Measurements from ENCODE around the gene FKTN.

The FKTN gene

GRCh38 chr9:105557804-105558610, at the start of gene FKTN:
Gene FKTN (plus strand): TSS chr9:105558131. CDS start chr9:105575033, 16,902 bp downstream.
- H3F3A ChIP-seq (ENCODE audit: insufficient read depth, low read length), result peaks cover 3% of the 10 kb centered on the region
- no peaks in the 10 kb centered on the region for H4K20me1 ChIP-seq (ENCODE audit: insufficient read depth, low read length)
- no peaks in the 10 kb centered on the region for H3K9me2 ChIP-seq (ENCODE audit: low read depth, low read length)
- H3K4me3 ChIP-seq (ENCODE audit: low read depth, low read length, poor library complexity, severe bottlenecking), result peak within 1 kb of the TSS; percentile 85
- no peak for TF ChIP-seq EZH2 (IDR thresholded peaks at IDR 0.05; ENCODE audit: borderline replicate concordance, low read length)
- no peak for TF ChIP-seq CTCF (IDR thresholded peaks at IDR 0.05; ENCODE audit: low read length)
- H2AFZ ChIP-seq (ENCODE audit: low read length), result peak within 1 kb of the TSS; percentile 90
- H3K27me3 ChIP-seq (ENCODE audit: insufficient read depth, low read length), result no peaks in the 10 kb centered on the region
- peak within 1 kb of the TSS; percentile 64 for H3K4me2 ChIP-seq (ENCODE audit: low read length)
- H3K9me3 ChIP-seq (ENCODE audit: low read length), result peaks cover 10% of the 10 kb centered on the region
- H3K36me3 ChIP-seq (ENCODE audit: insufficient read depth, low read length), result peaks cover 4% of the 10 kb centered on the region; the same call in 1 of the 2 replicates
- H3K4me1 ChIP-seq (ENCODE audit: insufficient read depth, low read length, severe bottlenecking), result peaks cover 10% of the 10 kb centered on the region
- peak within 1 kb of the TSS; percentile 63 for H3K9ac ChIP-seq (ENCODE audit: low read length)
- H3K27ac ChIP-seq (ENCODE audit: low read depth, low read length, poor library complexity, severe bottlenecking), result no peak within 1 kb of the TSS
- H3K79me2 ChIP-seq (ENCODE audit: insufficient read depth, low read length), result peaks cover 7% of the 10 kb centered on the region; the same call in 1 of the 2 replicates

- H3K27me3 ChIP-seq (ENCODE audit: insufficient read depth, low read length), result no peaks in the 10 kb centered on the region
- no peak overlapping the region for H3K9ac ChIP-seq (ENCODE audit: low read length)
- H3K4me1 ChIP-seq (ENCODE audit: insufficient read depth, low read length, severe bottlenecking), result no peaks in the 10 kb centered on the region
- no peaks in the 10 kb centered on the region for H3K36me3 ChIP-seq (ENCODE audit: insufficient read depth, low read length)
- no peaks in the 10 kb centered on the region for H3F3A ChIP-seq (ENCODE audit: insufficient read depth, low read length)
- H3K27ac ChIP-seq (ENCODE audit: low read depth, low read length, poor library complexity, severe bottlenecking), result no peak overlapping the region
- H2AFZ ChIP-seq (ENCODE audit: low read length), result no peak overlapping the region
- TF ChIP-seq CTCF (IDR thresholded peaks at IDR 0.05; ENCODE audit: low read length) (no peak), EZH2 (IDR thresholded peaks at IDR 0.05; ENCODE audit: borderline replicate concordance, low read length) (no peak)
- H3K4me2 ChIP-seq (ENCODE audit: low read length), result no peak overlapping the region
- no peaks in the 10 kb centered on the region for H3K79me2 ChIP-seq (ENCODE audit: insufficient read depth, low read length)
- no peaks in the 10 kb centered on the region for H3K9me2 ChIP-seq (ENCODE audit: low read depth, low read length)
- no peaks in the 10 kb centered on the region for H4K20me1 ChIP-seq (ENCODE audit: insufficient read depth, low read length)
- no peak overlapping the region for H3K4me3 ChIP-seq (ENCODE audit: low read depth, low read length, poor library complexity, severe bottlenecking)
- no peaks in the 10 kb centered on the region for H3K9me3 ChIP-seq (ENCODE audit: low read length)
Observed at GRCh38 chr9:105508530-105508929, 49.4 kb upstream of the FKTN start.

DNA sequence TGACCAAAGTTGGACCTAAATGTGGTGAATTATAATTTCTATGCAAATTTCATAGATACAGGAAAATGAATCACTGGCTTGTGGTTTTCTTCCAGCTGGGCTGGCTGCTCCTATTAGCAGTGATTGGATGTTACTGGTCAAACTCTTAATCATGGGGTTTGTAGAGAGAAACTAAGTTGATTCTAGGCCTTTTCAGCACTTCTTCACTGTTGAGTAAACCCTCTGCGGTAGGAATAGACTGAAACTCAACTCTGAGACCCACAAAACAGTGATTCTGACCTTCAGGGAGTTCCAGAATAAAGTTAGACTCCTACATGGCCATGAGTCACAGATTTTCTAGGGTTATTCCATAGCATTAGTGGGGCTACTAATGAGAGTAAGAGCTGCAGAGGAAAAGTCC, 47.9 kb upstream of the FKTN start:
- no peak overlapping the region for H2AFZ ChIP-seq (ENCODE audit: low read length)
- H3F3A ChIP-seq (ENCODE audit: insufficient read depth, low read length), result no peaks in the 10 kb centered on the region
- H3K9ac ChIP-seq (ENCODE audit: low read length), result no peak overlapping the region
- H3K9me3 ChIP-seq (ENCODE audit: low read length), result no peaks in the 10 kb centered on the region
- H3K4me1 ChIP-seq (ENCODE audit: insufficient read depth, low read length, severe bottlenecking), result no peaks in the 10 kb centered on the region
- no peaks in the 10 kb centered on the region for H3K9me2 ChIP-seq (ENCODE audit: low read depth, low read length)
- H3K4me2 ChIP-seq (ENCODE audit: low read length), result no peak overlapping the region
- H3K27ac ChIP-seq (ENCODE audit: low read depth, low read length, poor library complexity, severe bottlenecking), result no peak overlapping the region
- H3K36me3 ChIP-seq (ENCODE audit: insufficient read depth, low read length), result no peaks in the 10 kb centered on the region
- H3K27me3 ChIP-seq (ENCODE audit: insufficient read depth, low read length), result no peaks in the 10 kb centered on the region
- no peak overlapping the region for H3K4me3 ChIP-seq (ENCODE audit: low read depth, low read length, poor library complexity, severe bottlenecking)
- TF ChIP-seq EZH2 (IDR thresholded peaks at IDR 0.05; ENCODE audit: borderline replicate concordance, low read length) (no peak), CTCF (IDR thresholded peaks at IDR 0.05; ENCODE audit: low read length) (no peak)
- no peaks in the 10 kb centered on the region for H3K79me2 ChIP-seq (ENCODE audit: insufficient read depth, low read length)
- no peaks in the 10 kb centered on the region for H4K20me1 ChIP-seq (ENCODE audit: insufficient read depth, low read length)
